ENCODE data around the gene FPR2. TPM values are rescaled to one million over a fixed set of nuclear protein-coding genes. Genes with fewer than 3 reads are reported as not detected.
"Not testable (repeated sequence)": the region's sequence is repeated elsewhere in the genome, so short reads cannot be mapped to it uniquely, and the experiment has no call there.

The FPR2 gene
- total RNA-seq, 1 donor from 2014 or later: 0.10 TPM

GRCh38 chr19:51805396-51805795, 44.4 kb downstream of the FPR2 start:
- not testable (repeated sequence) for DNase-seq (ENCODE audit: low read depth)

- DNase-seq (ENCODE audit: low read depth): not testable (repeated sequence)
Observed at GRCh38 chr19:51806571-51806970, 45.6 kb downstream of the FPR2 start.

DNA sequence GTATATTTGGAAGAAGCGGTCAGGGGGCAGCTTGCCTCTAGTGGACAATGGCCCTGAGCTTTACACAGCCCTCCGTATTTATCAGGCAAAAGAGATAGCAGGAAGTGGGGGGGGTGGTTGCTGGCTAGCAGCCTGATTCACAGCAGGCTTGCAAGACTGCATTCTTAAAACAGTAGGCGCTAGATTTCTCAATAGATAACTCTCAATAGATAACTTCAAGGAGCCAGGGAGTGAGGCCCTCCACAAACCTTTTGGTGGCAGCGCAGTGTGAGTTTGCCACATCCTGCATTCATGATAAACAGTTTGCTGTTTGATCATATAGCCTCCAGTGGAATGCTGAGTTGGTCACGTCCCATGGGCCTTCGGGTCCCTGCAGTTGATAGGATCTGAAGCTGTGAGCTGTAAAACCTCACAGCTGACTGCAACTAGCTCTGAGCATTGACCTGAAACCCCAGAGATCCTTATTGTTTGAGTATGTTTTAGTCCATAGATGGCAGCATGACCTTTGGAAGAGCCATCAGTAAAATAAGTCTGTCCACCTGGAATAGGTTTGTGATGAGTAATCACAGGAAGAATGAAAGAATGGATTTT, 46.2 kb downstream of the FPR2 start:
- no peak for DNase-seq (ENCODE audit: low read depth)

GRCh38 chr19:51807925-51808324, 46.9 kb downstream of the FPR2 start:
- no peak for DNase-seq (ENCODE audit: low read depth)

DNA sequence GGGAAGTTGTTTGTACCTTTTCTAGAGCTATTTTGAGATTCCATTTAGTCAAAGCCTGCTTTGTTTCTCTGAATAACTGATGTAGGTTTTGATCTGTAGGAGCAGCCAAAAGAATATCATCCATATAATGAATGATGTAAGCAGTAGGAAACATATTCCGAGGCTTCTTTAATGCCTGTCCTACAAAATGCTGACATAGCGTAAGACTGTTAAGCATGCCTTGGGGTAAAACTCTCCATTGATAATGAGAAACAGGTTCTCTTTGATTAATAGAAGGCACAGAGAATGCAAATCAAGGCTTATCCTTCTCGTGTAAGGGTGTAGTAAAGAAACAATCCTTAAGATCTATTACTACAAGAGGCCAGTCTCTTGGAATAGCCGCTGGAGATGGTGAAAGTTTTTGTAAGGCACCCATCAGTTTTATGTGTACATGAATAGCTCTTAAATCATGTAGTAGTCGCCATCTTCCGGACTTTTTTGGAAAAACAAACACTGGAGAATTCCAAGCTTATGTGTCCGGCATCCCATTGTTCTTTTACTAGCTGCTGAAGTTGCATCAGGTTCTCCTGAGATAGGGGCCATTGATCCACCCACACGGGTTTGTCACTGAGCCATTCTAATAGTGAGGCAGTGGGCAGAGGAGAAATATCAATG, 47.5 kb downstream of the FPR2 start:
- DNase-seq (ENCODE audit: low read depth): no peak

GRCh38 chr19:51809787-51810186, 48.8 kb downstream of the FPR2 start:
- DNase-seq (ENCODE audit: low read depth): no peak

- no peak for DNase-seq (ENCODE audit: low read depth)
Observed at GRCh38 chr19:51810223-51810622, 49.2 kb downstream of the FPR2 start.

DNA sequence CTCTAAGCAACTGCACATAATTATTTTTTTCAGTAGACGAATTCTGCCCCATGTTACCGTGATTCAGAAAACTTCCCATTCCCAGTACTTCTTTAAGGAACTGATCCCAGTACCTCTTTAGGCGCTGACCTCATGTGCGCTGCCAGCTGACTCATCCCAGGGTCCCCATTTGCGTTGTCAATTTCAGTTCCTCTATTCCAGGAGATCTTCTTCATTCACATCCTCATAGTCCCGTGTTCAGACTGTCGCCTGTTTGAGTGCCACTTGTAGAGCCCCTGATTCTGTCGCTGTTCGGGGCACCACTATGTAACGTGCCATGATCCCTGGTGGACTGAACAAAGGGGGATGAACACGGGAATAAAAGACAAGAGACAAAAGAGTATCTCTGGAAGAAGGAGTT, 50.4 kb downstream of the FPR2 start:
- DNase-seq (ENCODE audit: low read depth): no peak

- no peak for DNase-seq (ENCODE audit: low read depth)
Observed at GRCh38 chr19:51815043-51815442, 54.1 kb downstream of the FPR2 start.

GRCh38 chr19:51816711-51817110, 55.7 kb downstream of the FPR2 start:
- no peak for DNase-seq (ENCODE audit: low read depth)

DNA sequence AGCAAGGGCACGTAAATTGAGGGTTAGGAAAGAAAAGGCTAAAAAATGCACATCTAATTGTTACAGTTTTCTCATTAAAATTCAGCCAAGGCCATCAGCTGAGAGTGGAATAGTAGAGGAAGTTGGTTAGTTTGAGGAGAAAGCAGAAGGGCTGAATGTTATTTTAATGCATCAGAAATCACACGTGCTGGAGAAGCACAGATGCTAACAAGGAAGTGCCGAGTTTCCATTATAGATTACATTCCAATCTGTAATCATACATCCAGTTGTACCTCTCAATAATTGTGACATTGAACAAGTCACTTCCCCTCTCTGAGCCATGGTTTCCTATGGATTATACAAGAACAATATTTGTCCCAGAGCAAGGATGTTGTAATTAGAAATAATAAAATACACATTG, 59.0 kb downstream of the FPR2 start:
- DNase-seq (ENCODE audit: low read depth): no peak

Other genes with a start within 250 kb of the FPR2 start
- not detected in 2 replicates for gene SIGLEC6, start 229.5 kb upstream of the FPR2 start, total RNA-seq
- 3.3 and 12.5 TPM in 2 replicates for gene ZNF175, start 189.9 kb upstream of the FPR2 start, total RNA-seq
- not detected in 2 replicates for gene SIGLEC5, start 130.8 kb upstream of the FPR2 start, total RNA-seq
- not detected in 2 replicates for gene SIGLEC14, start 114.4 kb upstream of the FPR2 start, total RNA-seq
- gene SPACA6, start 67.8 kb upstream of the FPR2 start, total RNA-seq: 1.7 and 3.5 TPM in 2 replicates
- gene HAS1, start 37.2 kb upstream of the FPR2 start, total RNA-seq: 0.17 TPM in 1 of 2 replicates, not detected in the other
- gene FPR1, start 9.3 kb upstream of the FPR2 start, total RNA-seq: 0.40 and 0.69 TPM in 2 replicates
- not detected in 2 replicates for gene FPR3, start 34.0 kb downstream of the FPR2 start, total RNA-seq
- 3.0 and 14.7 TPM in 2 replicates for gene ZNF577, start 126.8 kb downstream of the FPR2 start, total RNA-seq
- 10.9 and 14.9 TPM in 2 replicates for gene ZNF649, start 143.8 kb downstream of the FPR2 start, total RNA-seq
- 5.2 and 12.0 TPM in 2 replicates for gene ZNF613, start 166.3 kb downstream of the FPR2 start, total RNA-seq
- 14.4 and 15.6 TPM in 2 replicates for gene ZNF350, start 225.7 kb downstream of the FPR2 start, total RNA-seq
- gene ZNF615, start 247.0 kb downstream of the FPR2 start, total RNA-seq: 5.4 and 20.6 TPM in 2 replicates

Measured in renal cortical epithelial cell (primary cell).